Testis (tissue), 3 donors: ENCODE results near the gene LRP2. TPM values are rescaled to one million over a fixed set of nuclear protein-coding genes. Genes with fewer than 3 reads are reported as not detected.

Source experiments
- DNase-seq: peaks from one replicate; pipeline ENCODE4 v3.0.0-alpha.2; 2019
- H3K27ac ChIP-seq, 2 donors: fragments of 200-600 bp; sonication (generic); one replicate each; pipeline ENCODE4 v1.5.1; 2019
- H3K27me3 ChIP-seq: fragments of 200-600 bp; sonication (generic); one replicate; pipeline ENCODE4 v1.5.1; 2019
- H3K36me3 ChIP-seq: fragments of 200-600 bp; sonication (generic); one replicate; pipeline ENCODE4 v1.5.1; 2017; ENCODE audit warnings: low read depth; ENCODE audit errors: missing control alignments
- H3K4me1 ChIP-seq: fragments of 200-600 bp; sonication (generic); one replicate; pipeline ENCODE4 v1.5.1; 2019
- H3K4me3 ChIP-seq, 2 donors: fragments of 200-600 bp; sonication (generic); one replicate each; pipeline ENCODE4 v1.5.1; 2017 to 2019
- H3K9me3 ChIP-seq: fragments of 200-600 bp; sonication (generic); one replicate; pipeline ENCODE4 v1.5.1; 2017
- CTCF ChIP-seq, 3 experiments: fragments of 450-650 bp in 2 of 3; fragments of 200-600 bp in 1 of 3; sonication (generic) in 1 of 3; IDR thresholded peaks; one replicate each; pipeline ENCODE4 v1.5.1; 2016 to 2019; ENCODE audit warnings: antibody characterized with exemption in 3 of 3, mild to moderate bottlenecking in 2 of 3, moderate library complexity in 1 of 3
- POLR2A ChIP-seq: fragments of 450-650 bp; IDR thresholded peaks from one replicate; pipeline ENCODE4 v1.6.1; 2017; ENCODE audit warnings: antibody characterized with exemption, mild to moderate bottlenecking, moderate library complexity
- WGBS, 2 donors: methylation state at CpG; one replicate each; pipeline ENCODE4 v1.1.5; 2018; 5-methylcytosine and 5-hydroxymethylcytosine counted together
- intact Hi-C: fragments of 100-400 bp; cut with DNase I; formaldehyde crosslinking; loops from one replicate; pipeline ENCODE4 v1.15.1; 2023; ENCODE audit warnings: low total_unique reads
- polyA plus RNA-seq: library from polyadenylated mRNA; stranded (reverse); fragments of 350-450 nt; fragmentation: Illumina TruSeq; extraction: RNeasy Lipid Tissue Mini Kit (QIAGEN cat#74804); gene quantifications from one replicate; pipeline ENCODE4 v1.2.3, GENCODE V29; 2014; ENCODE audit warnings: low read depth, low replicate concordance; ENCODE audit not compliant: insufficient read depth
- total RNA-seq, 2 donors: library from RNA; depleted of rRNA; stranded (reverse); fragments of >200 nt; gene quantifications; one replicate each; pipeline ENCODE4 v1.2.3, GENCODE V29; 2016

Gene LRP2
- total and polyA plus RNA-seq, 3 donors from 2014 or later, result 3.0 to 9.3 (median 4.1) TPM

- 56 to 71% methylated on average over 4 of the region's 4 CpGs for WGBS, 2 donors
- H3K27me3 ChIP-seq, result no peaks in the 10 kb centered on the region
Observed at GRCh38 chr2:169302364-169302763, 60.0 kb downstream of the LRP2 start.

GRCh38 chr2:169301596-169302335 lies 60.6 kb downstream of the LRP2 start:
- 74 to 79% methylated on average over 4 of the region's 4 CpGs for WGBS, 2 donors
- TF ChIP-seq POLR2A, result no peak
- TF ChIP-seq CTCF (IDR thresholded peaks at IDR 0.05), result no peak
- no peaks in the 10 kb centered on the region for H3K36me3 ChIP-seq
- no peaks in the 10 kb centered on the region for H3K27me3 ChIP-seq
- no peak overlapping the region for H3K27ac ChIP-seq
- H3K9me3 ChIP-seq, result no peaks in the 10 kb centered on the region
- H3K4me1 ChIP-seq, result no peaks in the 10 kb centered on the region
- no peak for DNase-seq
- intact Hi-C loops, result no loop called here
- H3K4me3 ChIP-seq, result no peak overlapping the region

More at GRCh38 chr2:169302364-169302763, 60.0 kb downstream of the LRP2 start:
- no peak for DNase-seq
- intact Hi-C loops, result no loop called here
- Histone ChIP-seq H3K9me3 (no peaks in the 10 kb centered on the region), H3K4me3 (no peak overlapping the region), H3K4me1 (no peaks in the 10 kb centered on the region), H3K36me3 (no peaks in the 10 kb centered on the region), H3K27ac (no peak overlapping the region)
- TF ChIP-seq CTCF (IDR thresholded peaks at IDR 0.05), result no peak
- TF ChIP-seq POLR2A, result no peak

- H3K4me1 ChIP-seq, result no peaks in the 10 kb centered on the region
- DNase-seq, result no peak
- TF ChIP-seq POLR2A, result no peak
- H3K4me3 ChIP-seq, result no peak overlapping the region
- intact Hi-C loops, result no loop called here
- H3K27ac ChIP-seq, result no peak overlapping the region
- H3K36me3 ChIP-seq, result no peaks in the 10 kb centered on the region
- no peaks in the 10 kb centered on the region for H3K27me3 ChIP-seq
- 54 to 56% methylated on average over 5 of the region's 5 CpGs for WGBS, 2 donors
- no peaks in the 10 kb centered on the region for H3K9me3 ChIP-seq
Observed at GRCh38 chr2:169300636-169301530, 61.5 kb downstream of the LRP2 start.

GRCh38 chr2:169298007-169298406 lies 64.3 kb downstream of the LRP2 start:
- intact Hi-C loops, result no loop called here
- Histone ChIP-seq H3K27ac (no peak overlapping the region), H3K4me3 (no peak overlapping the region), H3K4me1 (no peaks in the 10 kb centered on the region), H3K36me3 (no peaks in the 10 kb centered on the region), H3K27me3 (no peaks in the 10 kb centered on the region), H3K9me3 (no peaks in the 10 kb centered on the region)
- DNase-seq, result no peak
- no peak for TF ChIP-seq POLR2A
- no peak for TF ChIP-seq CTCF (IDR thresholded peaks at IDR 0.05)
- 92 to 100% methylated on average over 1 of the region's 1 CpG for WGBS, 2 donors

GRCh38 chr2:169294001-169294675 lies 68.2 kb downstream of the LRP2 start:
- Histone ChIP-seq H3K36me3 (no peaks in the 10 kb centered on the region), H3K4me1 (no peaks in the 10 kb centered on the region), H3K27ac (no peak overlapping the region), H3K27me3 (no peaks in the 10 kb centered on the region), H3K4me3 (no peak overlapping the region), H3K9me3 (no peaks in the 10 kb centered on the region)
- TF ChIP-seq CTCF (IDR thresholded peaks at IDR 0.05) (no peak), POLR2A (no peak)
- DNase-seq, result no peak
- 81 to 82% methylated on average over 9 of the region's 9 CpGs for WGBS, 2 donors
- intact Hi-C loops, result no loop called here
